ENCODE results near the gene SDK2. TPM values are rescaled to one million over a fixed set of nuclear protein-coding genes. Genes with fewer than 3 reads are reported as not detected.

SDK2 gene
- total RNA-seq, 4 donors from 2014 or later = under 0.01 to 0.49 (median 0.08) TPM

- TF ChIP-seq CTCF (IDR thresholded peaks at IDR 0.05; ENCODE audit: low read depth) = no peak
Measured at GRCh38 chr17:73462823-73463222, 181.4 kb downstream of the SDK2 start.

GRCh38 chr17:73459980-73460379 is 184.3 kb downstream of the SDK2 start:
- no peak for TF ChIP-seq CTCF (IDR thresholded peaks at IDR 0.05; ENCODE audit: low read depth)

GRCh38 chr17:73455767-73456166 is 188.5 kb downstream of the SDK2 start:
- TF ChIP-seq CTCF (IDR thresholded peaks at IDR 0.05; ENCODE audit: low read depth) = no peak

- no peak for TF ChIP-seq CTCF (IDR thresholded peaks at IDR 0.05; ENCODE audit: low read depth)
Measured at GRCh38 chr17:73455050-73455687, 189.1 kb downstream of the SDK2 start.

- no peak for TF ChIP-seq CTCF (IDR thresholded peaks at IDR 0.05; ENCODE audit: low read depth)
Measured at GRCh38 chr17:73453090-73453489, 191.2 kb downstream of the SDK2 start.

- TF ChIP-seq CTCF (IDR thresholded peaks at IDR 0.05; ENCODE audit: low read depth) = no peak
Measured at GRCh38 chr17:73452009-73452408, 192.2 kb downstream of the SDK2 start.

- TF ChIP-seq CTCF (IDR thresholded peaks at IDR 0.05; ENCODE audit: low read depth) = no peak
Measured at GRCh38 chr17:73447319-73447718, 196.9 kb downstream of the SDK2 start.
